SK-N-SH (cell line): ENCODE results near the gene PIKFYVE. TPM values are rescaled to one million over a fixed set of nuclear protein-coding genes. Genes with fewer than 3 reads are reported as not detected.

Experiments used
- CTCF ChIA-PET: fragments of 300-600, 350-600 bp; formaldehyde crosslinking; extraction: SDS; loops from one replicate; lab custom pipeline; 2021; lab: Yijun Ruan, JAX
- POLR2A ChIA-PET: fragments of 350-600 bp; sonication (Branson Sonifier 250); formaldehyde crosslinking; extraction: SDS; loops from one replicate; lab custom pipeline; 2020; ENCODE audit warnings: antibody characterized with exemption, inconsistent platforms; lab: Yijun Ruan, JAX
- DNase-seq: peaks from one replicate; pipeline ENCODE4 v3.0.0; 2012
- H2AFZ ChIP-seq: fragments of 200-600 bp; sonication (generic); 2 replicates; pipeline ENCODE4 v1.8.1; 2016; ENCODE audit warnings: antibody characterized with exemption, mild to moderate bottlenecking, low read depth
- H3F3A ChIP-seq: fragments of 200-600 bp; sonication (generic); replicated peaks from 2 replicates; pipeline ENCODE3; 2016; ENCODE audit warnings: antibody characterized with exemption, mild to moderate bottlenecking; ENCODE audit not compliant: insufficient read depth
- H3K27ac ChIP-seq, 2 experiments: fragments of 200-500 bp in 1 of 2; fragments of 200-600 bp in 1 of 2; sonication (Bioruptor generic) in 1 of 2; sonication (generic), shearing (Covaris generic) in 1 of 2; 2 replicates each; pipeline versions ENCODE4 v1.5.1 to v1.6.1; 2014 to 2016; ENCODE audit warnings: low read depth in 2 of 2, inconsistent platforms in 1 of 2, low read length in 1 of 2, mild to moderate bottlenecking in 1 of 2, mixed read lengths in 1 of 2
- H3K27me3 ChIP-seq: fragments of 200-600 bp; sonication (generic), shearing (Covaris generic); 2 replicates; pipeline ENCODE4 v1.6.1; 2016; ENCODE audit warnings: mixed run types; ENCODE audit not compliant: insufficient read depth
- H3K36me3 ChIP-seq, 2 experiments: fragments of 200-500 bp in 1 of 2; fragments of 200-600 bp in 1 of 2; sonication (Bioruptor generic) in 1 of 2; sonication (generic) in 1 of 2; replicated peaks in 1 of 2; 2 replicates each; pipeline versions ENCODE3 to v1.5.1; 2014 to 2016; ENCODE audit warnings: low read length in 1 of 2, mild to moderate bottlenecking in 1 of 2; ENCODE audit not compliant: insufficient read depth in 2 of 2, control insufficient read depth in 1 of 2
- H3K4me1 ChIP-seq, 2 experiments: fragments of 200-500 bp in 1 of 2; fragments of 200-600 bp in 1 of 2; sonication (Bioruptor generic) in 1 of 2; sonication (generic), shearing (Covaris generic) in 1 of 2; 2 replicates each; pipeline versions ENCODE4 v1.5.1 to v1.6.1; 2014 to 2016; ENCODE audit warnings: low read depth in 1 of 2, low read length in 1 of 2, mixed run types in 1 of 2; ENCODE audit not compliant: insufficient read depth in 2 of 2, control insufficient read depth in 1 of 2
- H3K4me2 ChIP-seq: fragments of 200-600 bp; sonication (generic), shearing (Covaris generic); 2 replicates; pipeline ENCODE4 v1.6.1; 2017; ENCODE audit warnings: mixed run types
- H3K4me3 ChIP-seq, 2 experiments: fragments of 200-500 bp in 1 of 2; fragments of 200-600 bp in 1 of 2; sonication (Bioruptor generic) in 1 of 2; sonication (generic), shearing (Covaris generic) in 1 of 2; 2 replicates each; pipeline versions ENCODE4 v1.5.1 to v1.8.1; 2014 to 2016; ENCODE audit warnings: low read depth in 2 of 2, inconsistent platforms in 1 of 2, low read length in 1 of 2, mild to moderate bottlenecking in 1 of 2, mixed read lengths in 1 of 2, moderate library complexity in 1 of 2
- H3K79me2 ChIP-seq: fragments of 200-600 bp; sonication (generic); 2 replicates; pipeline ENCODE4 v1.8.1; 2017; ENCODE audit warnings: mild to moderate bottlenecking; ENCODE audit not compliant: insufficient read depth
- H3K9ac ChIP-seq: fragments of 200-600 bp; sonication (generic); 2 replicates; pipeline ENCODE4 v1.6.1; 2017; ENCODE audit warnings: mixed run types
- H3K9me2 ChIP-seq: fragments of 200-600 bp; sonication (generic); 2 replicates; pipeline ENCODE4 v1.6.1; 2017; ENCODE audit warnings: mixed run types
- H3K9me3 ChIP-seq: fragments of 200-600 bp; sonication (generic); 2 replicates; pipeline ENCODE4 v1.6.1; 2017; ENCODE audit warnings: mixed run types, mild to moderate bottlenecking, moderate library complexity
- H4K20me1 ChIP-seq: fragments of 200-600 bp; sonication (generic); 2 replicates; pipeline ENCODE4 v1.6.1; 2017; ENCODE audit warnings: mild to moderate bottlenecking, mixed run types; ENCODE audit not compliant: insufficient read depth
- CHD2 ChIP-seq: fragments of 150-350 bp; IDR thresholded peaks from 2 replicates; pipeline ENCODE4 v1.6.1; 2018; ENCODE audit warnings: low read length; ENCODE audit not compliant: partially characterized antibody
- CTCF ChIP-seq: fragments of 200-600 bp; sonication (generic); IDR thresholded peaks from 2 replicates; pipeline ENCODE4 v1.6.1; 2017; ENCODE audit warnings: antibody characterized with exemption, mild to moderate bottlenecking, moderate library complexity
- ELF1 ChIP-seq: IDR thresholded peaks from 2 replicates; pipeline ENCODE4 v1.4.0; 2012
- FOSL2 ChIP-seq: IDR thresholded peaks from 2 replicates; pipeline ENCODE4 v1.4.0; 2012; ENCODE audit warnings: low read depth, mild to moderate bottlenecking, moderate library complexity, borderline replicate concordance
- GATA2 ChIP-seq: sonication (generic); formaldehyde crosslinking; IDR thresholded peaks from 2 replicates; pipeline ENCODE4 v1.5.0; 2020; ENCODE audit warnings: mild to moderate bottlenecking, missing genetic modification reagents
- MXI1 ChIP-seq: IDR thresholded peaks from 2 replicates; pipeline ENCODE4 v1.6.1; 2012; ENCODE audit warnings: mild to moderate bottlenecking, low read depth, low read length, improper control_type of control experiment
- NFIC ChIP-seq: IDR thresholded peaks from 2 replicates; pipeline ENCODE4 v1.4.0; 2012; ENCODE audit warnings: borderline replicate concordance
- RAD21 ChIP-seq: IDR thresholded peaks from 2 replicates; pipeline ENCODE4 v1.6.1; 2012; ENCODE audit warnings: mild to moderate bottlenecking, low read length
- RFX5 ChIP-seq: IDR thresholded peaks from 2 replicates; pipeline ENCODE4 v1.6.1; 2012; ENCODE audit warnings: mild to moderate bottlenecking, improper control_type of control experiment, low read length
- SIN3A ChIP-seq: IDR thresholded peaks from 2 replicates; pipeline ENCODE4 v1.6.1; 2012; ENCODE audit warnings: low read depth, mild to moderate bottlenecking, low read length, moderate library complexity, borderline replicate concordance
- SMC3 ChIP-seq: IDR thresholded peaks from 2 replicates; pipeline ENCODE4 v1.6.1; 2012; ENCODE audit warnings: low read depth, low read length, improper control_type of control experiment
- TAF1 ChIP-seq: IDR thresholded peaks from 2 replicates; pipeline ENCODE4 v1.6.1; 2012; ENCODE audit warnings: low read depth, mild to moderate bottlenecking, low read length, moderate library complexity, borderline replicate concordance
- USF1 ChIP-seq: IDR thresholded peaks from 2 replicates; pipeline ENCODE4 v1.4.0; 2012; ENCODE audit warnings: low read depth, borderline replicate concordance
- YY1 ChIP-seq: IDR thresholded peaks from 2 replicates; pipeline ENCODE4 v1.4.0; 2012; ENCODE audit warnings: low read depth, mild to moderate bottlenecking
- WGBS: methylation state at CpG from one replicate; pipeline ENCODE4 v1.1.6; 2017; ENCODE audit warnings: low lambda C conversion rate; 5-methylcytosine and 5-hydroxymethylcytosine counted together
- polyA plus RNA-seq, 3 experiments: library from polyadenylated mRNA; depleted of rRNA; stranded (reverse); fragments of >200 nt; gene quantifications; 2 replicates each; pipeline ENCODE4 v1.2.3, GENCODE V29; 2012
- TF ChIP-seq, protein P1 (sequence below): IDR thresholded peaks from 2 replicates; pipeline ENCODE4 v1.4.0; 2012; ENCODE audit warnings: low read depth, borderline replicate concordance
- TF ChIP-seq, protein P2 (sequence below): IDR thresholded peaks from 2 replicates; pipeline ENCODE4; 2012

The PIKFYVE gene
- polyA plus RNA-seq, 1 of the 3 experiments (the other 2 are of a cell fraction) = 7.0 TPM

- Histone ChIP-seq H3K36me3 (peaks cover 28 to 34% of the 10 kb centered on the region in 2 experiments), H3K79me2 (no peaks in the 10 kb centered on the region), H3K9ac (no peak overlapping the region), H3K4me2 (no peak overlapping the region), H3F3A (no peaks in the 10 kb centered on the region), H3K27me3 (no peaks in the 10 kb centered on the region), H3K9me2 (no peaks in the 10 kb centered on the region), H4K20me1 (no peaks in the 10 kb centered on the region), H3K27ac (no peak overlapping the region), H3K4me1 (no peaks in the 10 kb centered on the region), H3K9me3 (no peaks in the 10 kb centered on the region), H3K4me3 (no peak overlapping the region), H2AFZ (no peak overlapping the region)
- DNase-seq = no peak
- WGBS = 90% methylated on average over 2 of the region's 2 CpGs
- CTCF ChIA-PET = no interaction called here
- POLR2A ChIA-PET = no interaction called here
- TF ChIP-seq, protein P1, sequence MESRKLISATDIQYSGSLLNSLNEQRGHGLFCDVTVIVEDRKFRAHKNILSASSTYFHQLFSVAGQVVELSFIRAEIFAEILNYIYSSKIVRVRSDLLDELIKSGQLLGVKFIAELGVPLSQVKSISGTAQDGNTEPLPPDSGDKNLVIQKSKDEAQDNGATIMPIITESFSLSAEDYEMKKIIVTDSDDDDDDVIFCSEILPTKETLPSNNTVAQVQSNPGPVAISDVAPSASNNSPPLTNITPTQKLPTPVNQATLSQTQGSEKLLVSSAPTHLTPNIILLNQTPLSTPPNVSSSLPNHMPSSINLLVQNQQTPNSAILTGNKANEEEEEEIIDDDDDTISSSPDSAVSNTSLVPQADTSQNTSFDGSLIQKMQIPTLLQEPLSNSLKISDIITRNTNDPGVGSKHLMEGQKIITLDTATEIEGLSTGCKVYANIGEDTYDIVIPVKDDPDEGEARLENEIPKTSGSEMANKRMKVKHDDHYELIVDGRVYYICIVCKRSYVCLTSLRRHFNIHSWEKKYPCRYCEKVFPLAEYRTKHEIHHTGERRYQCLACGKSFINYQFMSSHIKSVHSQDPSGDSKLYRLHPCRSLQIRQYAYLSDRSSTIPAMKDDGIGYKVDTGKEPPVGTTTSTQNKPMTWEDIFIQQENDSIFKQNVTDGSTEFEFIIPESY = no peak
- no peak for TF ChIP-seq NFIC
- TF ChIP-seq RAD21 = no peak
- TF ChIP-seq FOSL2 = no peak
- no peak for TF ChIP-seq TAF1
- no peak for TF ChIP-seq MXI1
- TF ChIP-seq, protein P2, sequence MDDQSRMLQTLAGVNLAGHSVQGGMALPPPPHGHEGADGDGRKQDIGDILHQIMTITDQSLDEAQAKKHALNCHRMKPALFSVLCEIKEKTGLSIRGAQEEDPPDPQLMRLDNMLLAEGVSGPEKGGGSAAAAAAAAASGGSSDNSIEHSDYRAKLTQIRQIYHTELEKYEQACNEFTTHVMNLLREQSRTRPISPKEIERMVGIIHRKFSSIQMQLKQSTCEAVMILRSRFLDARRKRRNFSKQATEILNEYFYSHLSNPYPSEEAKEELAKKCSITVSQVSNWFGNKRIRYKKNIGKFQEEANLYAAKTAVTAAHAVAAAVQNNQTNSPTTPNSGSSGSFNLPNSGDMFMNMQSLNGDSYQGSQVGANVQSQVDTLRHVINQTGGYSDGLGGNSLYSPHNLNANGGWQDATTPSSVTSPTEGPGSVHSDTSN = no peak
- TF ChIP-seq ELF1 = no peak
- no peak for TF ChIP-seq GATA2 (CRISPR knock-in tag)
- TF ChIP-seq CTCF = no peak
- TF ChIP-seq YY1 = no peak
- TF ChIP-seq SIN3A = no peak
- TF ChIP-seq RFX5 = no peak
- no peak for TF ChIP-seq SMC3
- no peak for TF ChIP-seq USF1
- no peak for TF ChIP-seq CHD2
Observed at GRCh38 chr2:208319391-208319790, 53.3 kb downstream of the PIKFYVE start.
